ENCODE results near the gene SHC2. TPM values are rescaled to one million over a fixed set of nuclear protein-coding genes. Genes with fewer than 3 reads are reported as not detected.

SHC2 gene
- total and polyA plus RNA-seq, 2 of the 13 experiments (the other 11 are each of a cell fraction or from before 2014, with no cell fraction given) = 9.0 to 18.3 TPM

DNA sequence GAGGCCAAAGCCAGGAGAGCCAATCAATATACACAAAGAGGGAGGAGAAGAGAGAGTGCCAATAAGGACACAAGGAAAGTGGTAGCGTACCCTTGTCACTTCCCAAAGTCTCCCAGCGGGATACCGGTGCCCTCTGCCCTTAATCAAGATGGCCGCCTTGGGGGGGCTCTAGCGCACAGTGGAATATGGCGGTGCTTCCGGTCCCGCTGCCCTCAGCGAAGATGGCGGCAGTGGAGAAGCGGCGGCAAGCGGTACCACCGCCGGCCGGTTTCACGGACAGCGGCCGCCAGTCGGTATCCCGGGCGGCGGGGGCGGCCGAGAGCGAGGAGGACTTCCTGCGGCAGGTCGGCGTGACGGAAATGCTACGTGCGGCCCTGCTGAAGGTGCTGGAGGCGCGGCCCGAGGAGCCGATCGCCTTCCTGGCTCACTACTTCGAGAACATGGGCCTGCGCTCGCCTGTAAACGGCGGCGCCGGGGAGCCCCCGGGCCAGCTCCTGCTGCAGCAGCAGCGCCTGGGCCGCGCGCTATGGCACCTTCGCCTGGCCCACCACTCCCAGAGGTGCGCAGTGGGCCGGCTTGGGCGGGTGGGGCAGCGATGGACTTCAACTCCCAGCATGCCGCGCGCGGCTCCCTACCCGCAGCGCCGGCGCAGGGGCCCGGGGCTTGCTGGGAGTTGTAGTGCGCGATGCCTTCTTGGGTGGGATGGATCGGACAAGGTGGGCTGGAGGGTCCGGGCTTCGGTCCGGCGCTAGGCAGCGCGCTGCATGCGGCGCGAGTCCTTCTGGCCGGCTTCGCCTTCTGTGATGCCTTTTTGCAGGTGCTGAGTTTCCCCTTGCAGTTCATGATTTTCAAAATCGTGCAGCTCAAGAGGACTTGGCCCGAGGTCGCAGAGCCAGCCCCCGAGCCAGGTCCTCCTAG, 46.7 kb upstream of the SHC2 start, which contains the start of gene TPGS1 (continued):
- TF ChIP-seq ZNF609 (CRISPR knock-in tag; IDR thresholded peaks at IDR 0.05; ENCODE audit: borderline replicate concordance) (no peak), ZNF639 (CRISPR knock-in tag; conservative IDR thresholded peaks at IDR 0.05) (peak; percentile 49; the same call in 1 of the 2 replicates), KLF11 (CRISPR knock-in tag; IDR thresholded peaks at IDR 0.05) (no peak), ZNF547 (CRISPR knock-in tag; IDR thresholded peaks at IDR 0.05) (peak; percentile 81), ZNF3 (CRISPR knock-in tag; IDR thresholded peaks at IDR 0.05) (no peak), ZNF574 (CRISPR knock-in tag; IDR thresholded peaks at IDR 0.05) (peak; percentile 95), ZNF556 (CRISPR knock-in tag; IDR thresholded peaks at IDR 0.05; ENCODE audit: borderline replicate concordance) (no peak), MYNN (CRISPR knock-in tag; IDR thresholded peaks at IDR 0.05; ENCODE audit: low read depth) (no peak; the same call in 1 of the 2 replicates), ARID2 (CRISPR knock-in tag; IDR thresholded peaks at IDR 0.05; ENCODE audit: borderline replicate concordance) (no peak), KLF12 (CRISPR knock-in tag; IDR thresholded peaks at IDR 0.05; ENCODE audit: borderline replicate concordance) (no peak; the same call in 1 of the 2 replicates)
- TF ChIP-seq, protein P1, sequence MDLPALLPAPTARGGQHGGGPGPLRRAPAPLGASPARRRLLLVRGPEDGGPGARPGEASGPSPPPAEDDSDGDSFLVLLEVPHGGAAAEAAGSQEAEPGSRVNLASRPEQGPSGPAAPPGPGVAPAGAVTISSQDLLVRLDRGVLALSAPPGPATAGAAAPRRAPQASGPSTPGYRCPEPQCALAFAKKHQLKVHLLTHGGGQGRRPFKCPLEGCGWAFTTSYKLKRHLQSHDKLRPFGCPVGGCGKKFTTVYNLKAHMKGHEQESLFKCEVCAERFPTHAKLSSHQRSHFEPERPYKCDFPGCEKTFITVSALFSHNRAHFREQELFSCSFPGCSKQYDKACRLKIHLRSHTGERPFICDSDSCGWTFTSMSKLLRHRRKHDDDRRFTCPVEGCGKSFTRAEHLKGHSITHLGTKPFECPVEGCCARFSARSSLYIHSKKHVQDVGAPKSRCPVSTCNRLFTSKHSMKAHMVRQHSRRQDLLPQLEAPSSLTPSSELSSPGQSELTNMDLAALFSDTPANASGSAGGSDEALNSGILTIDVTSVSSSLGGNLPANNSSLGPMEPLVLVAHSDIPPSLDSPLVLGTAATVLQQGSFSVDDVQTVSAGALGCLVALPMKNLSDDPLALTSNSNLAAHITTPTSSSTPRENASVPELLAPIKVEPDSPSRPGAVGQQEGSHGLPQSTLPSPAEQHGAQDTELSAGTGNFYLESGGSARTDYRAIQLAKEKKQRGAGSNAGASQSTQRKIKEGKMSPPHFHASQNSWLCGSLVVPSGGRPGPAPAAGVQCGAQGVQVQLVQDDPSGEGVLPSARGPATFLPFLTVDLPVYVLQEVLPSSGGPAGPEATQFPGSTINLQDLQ (CRISPR knock-in tag; IDR thresholded peaks at IDR 0.05) = no peak
- TF ChIP-seq, protein P2, sequence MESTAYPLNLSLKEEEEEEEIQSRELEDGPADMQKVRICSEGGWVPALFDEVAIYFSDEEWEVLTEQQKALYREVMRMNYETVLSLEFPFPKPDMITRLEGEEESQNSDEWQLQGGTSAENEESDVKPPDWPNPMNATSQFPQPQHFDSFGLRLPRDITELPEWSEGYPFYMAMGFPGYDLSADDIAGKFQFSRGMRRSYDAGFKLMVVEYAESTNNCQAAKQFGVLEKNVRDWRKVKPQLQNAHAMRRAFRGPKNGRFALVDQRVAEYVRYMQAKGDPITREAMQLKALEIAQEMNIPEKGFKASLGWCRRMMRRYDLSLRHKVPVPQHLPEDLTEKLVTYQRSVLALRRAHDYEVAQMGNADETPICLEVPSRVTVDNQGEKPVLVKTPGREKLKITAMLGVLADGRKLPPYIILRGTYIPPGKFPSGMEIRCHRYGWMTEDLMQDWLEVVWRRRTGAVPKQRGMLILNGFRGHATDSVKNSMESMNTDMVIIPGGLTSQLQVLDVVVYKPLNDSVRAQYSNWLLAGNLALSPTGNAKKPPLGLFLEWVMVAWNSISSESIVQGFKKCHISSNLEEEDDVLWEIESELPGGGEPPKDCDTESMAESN (CRISPR knock-in tag; conservative IDR thresholded peaks at IDR 0.05) = 0 out of 2 replicates have a peak, but pooled peaks have one; percentile 20
